ENCODE data around the gene COL4A6.

Gene COL4A6

GRCh38 chrX:108275732-108276131, 162.5 kb downstream of the COL4A6 start:
- DNase-seq (ENCODE audit: extremely low read depth in 1 of 2, low read depth in 1 of 2), result no peak

- DNase-seq (ENCODE audit: extremely low read depth in 1 of 2, low read depth in 1 of 2), result no peak
Observed at GRCh38 chrX:108271397-108271787, 166.8 kb downstream of the COL4A6 start.

- DNase-seq (ENCODE audit: extremely low read depth in 1 of 2, low read depth in 1 of 2), result no peak
Observed at GRCh38 chrX:108270739-108271396, 167.4 kb downstream of the COL4A6 start.

GRCh38 chrX:108270280-108270679, 167.9 kb downstream of the COL4A6 start:
- DNase-seq (ENCODE audit: extremely low read depth in 1 of 2, low read depth in 1 of 2), result no peak

GRCh38 chrX:108268434-108269080, 169.7 kb downstream of the COL4A6 start:
- DNase-seq (ENCODE audit: extremely low read depth in 1 of 2, low read depth in 1 of 2), result no peak

- no peak for DNase-seq (ENCODE audit: extremely low read depth in 1 of 2, low read depth in 1 of 2)
Observed at GRCh38 chrX:108267557-108267956, 170.7 kb downstream of the COL4A6 start.

GRCh38 chrX:108264376-108264775, 173.8 kb downstream of the COL4A6 start:
- no peak for DNase-seq (ENCODE audit: extremely low read depth in 1 of 2, low read depth in 1 of 2)

- no peak for DNase-seq (ENCODE audit: extremely low read depth in 1 of 2, low read depth in 1 of 2)
Observed at GRCh38 chrX:108261549-108262203, 176.5 kb downstream of the COL4A6 start.

GRCh38 chrX:108257556-108257955, 180.7 kb downstream of the COL4A6 start:
- DNase-seq (ENCODE audit: extremely low read depth in 1 of 2, low read depth in 1 of 2), result no peak

- no peak for DNase-seq (ENCODE audit: extremely low read depth in 1 of 2, low read depth in 1 of 2)
Observed at GRCh38 chrX:108254636-108255035, 183.6 kb downstream of the COL4A6 start.

GRCh38 chrX:108250654-108251579, 187.3 kb downstream of the COL4A6 start:
- DNase-seq (ENCODE audit: extremely low read depth in 1 of 2, low read depth in 1 of 2), result no peak

GRCh38 chrX:108246304-108246954, 191.8 kb downstream of the COL4A6 start:
- no peak for DNase-seq (ENCODE audit: extremely low read depth in 1 of 2, low read depth in 1 of 2)

GRCh38 chrX:108245462-108245861, 192.8 kb downstream of the COL4A6 start:
- no peak for DNase-seq (ENCODE audit: extremely low read depth in 1 of 2, low read depth in 1 of 2)

GRCh38 chrX:108235986-108236385, 202.2 kb downstream of the COL4A6 start:
- DNase-seq (ENCODE audit: extremely low read depth in 1 of 2, low read depth in 1 of 2), result no peak

GRCh38 chrX:108230574-108230973, 207.6 kb downstream of the COL4A6 start:
- DNase-seq (ENCODE audit: extremely low read depth in 1 of 2, low read depth in 1 of 2), result no peak

- DNase-seq (ENCODE audit: extremely low read depth in 1 of 2, low read depth in 1 of 2), result no peak
Observed at GRCh38 chrX:108224727-108225621, 213.2 kb downstream of the COL4A6 start.

GRCh38 chrX:108224218-108224617, 214.0 kb downstream of the COL4A6 start:
- no peak for DNase-seq (ENCODE audit: extremely low read depth in 1 of 2, low read depth in 1 of 2)

GRCh38 chrX:108223585-108223984, 214.6 kb downstream of the COL4A6 start:
- DNase-seq (ENCODE audit: extremely low read depth in 1 of 2, low read depth in 1 of 2), result no peak

- DNase-seq (ENCODE audit: extremely low read depth in 1 of 2, low read depth in 1 of 2), result no peak
Observed at GRCh38 chrX:108221301-108221864, 216.8 kb downstream of the COL4A6 start.
